ENCODE measurements around the gene SEZ6L2. TPM values are rescaled to one million over a fixed set of nuclear protein-coding genes. Genes with fewer than 3 reads are reported as not detected.

The SEZ6L2 gene
- total RNA-seq, 4 donors from 2014 or later = 0.22 to 2.8 (median 1.1) TPM; not detected in 1

DNA sequence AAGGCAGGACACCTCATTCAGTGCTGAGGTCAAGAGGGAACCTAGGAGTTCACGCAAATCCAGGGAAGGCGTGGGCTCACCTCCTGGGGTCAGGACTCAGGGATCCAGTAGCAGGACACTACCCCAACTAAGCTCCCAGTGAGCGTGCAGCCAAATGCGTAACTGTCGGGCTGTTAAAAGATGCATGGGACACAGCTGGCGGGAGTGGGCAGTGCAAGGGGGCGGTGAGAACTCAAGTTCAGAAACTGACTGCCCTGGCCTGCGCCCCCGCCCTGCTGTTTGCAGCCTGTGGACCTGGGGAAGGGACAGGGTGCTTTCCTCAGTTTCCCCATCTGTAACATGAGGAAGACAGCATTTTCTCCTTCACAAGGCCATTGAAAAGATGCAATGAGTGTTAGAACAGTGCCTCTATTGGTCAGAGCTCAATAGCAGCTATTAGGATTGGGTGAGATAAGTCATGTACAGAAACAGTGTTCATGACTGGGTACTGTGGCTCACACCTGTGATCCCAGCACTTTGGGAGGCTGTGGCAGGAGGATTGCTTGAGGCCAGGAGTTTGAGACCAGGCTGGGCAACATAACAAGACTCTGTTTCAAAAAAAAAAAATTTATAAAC, 56.5 kb downstream of the SEZ6L2 start:
- no peak overlapping the region for H3K27ac ChIP-seq
- TF ChIP-seq, protein P1, sequence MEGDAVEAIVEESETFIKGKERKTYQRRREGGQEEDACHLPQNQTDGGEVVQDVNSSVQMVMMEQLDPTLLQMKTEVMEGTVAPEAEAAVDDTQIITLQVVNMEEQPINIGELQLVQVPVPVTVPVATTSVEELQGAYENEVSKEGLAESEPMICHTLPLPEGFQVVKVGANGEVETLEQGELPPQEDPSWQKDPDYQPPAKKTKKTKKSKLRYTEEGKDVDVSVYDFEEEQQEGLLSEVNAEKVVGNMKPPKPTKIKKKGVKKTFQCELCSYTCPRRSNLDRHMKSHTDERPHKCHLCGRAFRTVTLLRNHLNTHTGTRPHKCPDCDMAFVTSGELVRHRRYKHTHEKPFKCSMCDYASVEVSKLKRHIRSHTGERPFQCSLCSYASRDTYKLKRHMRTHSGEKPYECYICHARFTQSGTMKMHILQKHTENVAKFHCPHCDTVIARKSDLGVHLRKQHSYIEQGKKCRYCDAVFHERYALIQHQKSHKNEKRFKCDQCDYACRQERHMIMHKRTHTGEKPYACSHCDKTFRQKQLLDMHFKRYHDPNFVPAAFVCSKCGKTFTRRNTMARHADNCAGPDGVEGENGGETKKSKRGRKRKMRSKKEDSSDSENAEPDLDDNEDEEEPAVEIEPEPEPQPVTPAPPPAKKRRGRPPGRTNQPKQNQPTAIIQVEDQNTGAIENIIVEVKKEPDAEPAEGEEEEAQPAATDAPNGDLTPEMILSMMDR (IDR thresholded peaks at IDR 0.05) = no peak
- no peak for TF ChIP-seq POLR2A (IDR thresholded peaks at IDR 0.05)
- no peak for DNase-seq
- no peak overlapping the region for H3K4me3 ChIP-seq
- no peaks in the 10 kb centered on the region for H3K9me3 ChIP-seq
- 89 to 98% methylated on average over 8 to 9 of the region's 9 CpGs for WGBS, 2 donors
- peaks cover 50 to 99% (median 68%) of the 10 kb centered on the region in 3 donors for H3K36me3 ChIP-seq
- H3K27me3 ChIP-seq = no peaks in the 10 kb centered on the region
- H3K4me1 ChIP-seq = no peaks in the 10 kb centered on the region
- intact Hi-C loops (cut with DNase I) = no loop called here

DNA sequence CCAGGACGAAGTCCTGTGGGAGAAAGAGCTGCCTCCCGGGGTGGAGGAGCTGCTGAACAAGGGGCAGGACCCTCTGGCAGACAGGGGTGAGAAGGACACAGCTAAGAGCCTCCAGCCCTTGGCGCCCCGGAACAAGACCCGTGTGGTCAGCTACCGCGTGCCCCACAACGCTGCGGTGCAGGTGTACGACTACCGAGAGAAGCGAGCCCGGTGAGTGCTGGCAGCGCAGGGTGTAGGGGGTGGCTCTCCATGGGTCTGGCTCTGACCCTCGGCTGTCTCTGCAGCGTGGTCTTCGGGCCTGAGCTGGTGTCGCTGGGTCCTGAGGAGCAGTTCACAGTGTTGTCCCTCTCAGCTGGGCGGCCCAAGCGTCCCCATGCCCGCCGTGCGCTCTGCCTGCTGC, 57.7 kb downstream of the SEZ6L2 start:
- intact Hi-C loops (cut with DNase I) = no loop called here
- WGBS, 2 donors = 90 to 100% methylated on average over 4 to 16 of the region's 23 CpGs
- no peaks in the 10 kb centered on the region for H3K27me3 ChIP-seq
- no peaks in the 10 kb centered on the region for H3K4me1 ChIP-seq
- no peak overlapping the region for H3K27ac ChIP-seq
- TF ChIP-seq, protein P1 (IDR thresholded peaks at IDR 0.05) = no peak
- no peak for TF ChIP-seq POLR2A (IDR thresholded peaks at IDR 0.05)
- H3K9me3 ChIP-seq = no peaks in the 10 kb centered on the region
- DNase-seq = no peak
- H3K4me3 ChIP-seq = no peak overlapping the region
- H3K36me3 ChIP-seq = peaks cover 38 to 99% (median 63%) of the 10 kb centered on the region in 3 donors

DNA sequence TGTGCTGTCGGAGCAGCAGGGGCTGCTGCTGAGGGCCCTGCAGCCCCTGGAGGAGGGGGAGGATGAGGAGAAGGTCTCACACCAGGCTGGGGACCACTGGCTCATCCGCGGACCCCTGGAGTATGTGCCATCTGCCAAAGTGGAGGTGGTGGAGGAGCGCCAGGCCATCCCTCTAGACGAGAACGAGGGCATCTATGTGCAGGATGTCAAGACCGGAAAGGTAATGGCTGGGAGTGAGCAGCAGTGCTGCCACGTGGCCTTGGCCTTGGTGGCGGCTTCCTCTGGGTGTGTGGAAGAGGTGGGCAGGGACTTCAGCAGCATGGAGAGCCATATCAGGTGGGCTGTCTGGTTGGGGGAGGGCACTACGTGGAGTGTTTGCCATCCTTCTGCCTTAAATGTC, 59.1 kb downstream of the SEZ6L2 start:
- intact Hi-C loops (cut with DNase I) = no loop called here
- H3K27me3 ChIP-seq = no peaks in the 10 kb centered on the region
- no peaks in the 10 kb centered on the region for H3K9me3 ChIP-seq
- no peak for DNase-seq
- no peak overlapping the region for H3K27ac ChIP-seq
- whole genome bisulfite sequencing, 2 donors = 88% methylated on average over 9 of the region's 10 CpGs; no CpG with 5 or more reads in 1 of the 2 donors
- H3K4me1 ChIP-seq = no peaks in the 10 kb centered on the region
- TF ChIP-seq POLR2A (IDR thresholded peaks at IDR 0.05) = no peak
- TF ChIP-seq, protein P1 (IDR thresholded peaks at IDR 0.05) = no peak
- no peak overlapping the region for H3K4me3 ChIP-seq
- H3K36me3 ChIP-seq = peaks cover 35 to 99% (median 63%) of the 10 kb centered on the region in 3 donors

DNA sequence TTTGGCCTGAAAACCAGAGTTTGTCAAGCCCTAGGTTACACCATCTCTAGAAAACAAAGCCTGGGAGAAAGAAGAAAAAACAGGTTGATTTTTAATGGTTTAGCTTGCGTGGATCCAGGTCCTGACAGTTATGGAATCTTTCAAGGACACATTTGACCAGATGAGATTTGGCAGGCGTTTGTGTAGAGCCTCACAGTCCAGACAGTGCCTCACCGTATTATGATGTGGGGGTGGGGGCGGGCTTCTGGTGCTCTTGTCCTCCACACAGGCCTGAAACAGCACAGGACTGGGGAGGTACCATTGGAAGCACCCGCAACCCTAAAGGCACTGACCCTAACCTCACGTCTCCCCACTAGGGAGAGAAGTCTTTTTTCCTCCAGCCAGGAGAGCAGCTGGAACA, 59.5 kb downstream of the SEZ6L2 start:
- peaks cover 38 to 99% (median 63%) of the 10 kb centered on the region in 3 donors for H3K36me3 ChIP-seq
- no peaks in the 10 kb centered on the region for H3K4me1 ChIP-seq
- H3K27ac ChIP-seq = no peak overlapping the region
- 82 to 87% methylated on average over 2 to 4 of the region's 6 CpGs for WGBS, 2 donors
- no peaks in the 10 kb centered on the region for H3K9me3 ChIP-seq
- DNase-seq = no peak
- TF ChIP-seq, protein P1 (IDR thresholded peaks at IDR 0.05) = no peak
- no peak for TF ChIP-seq POLR2A (IDR thresholded peaks at IDR 0.05)
- no peak overlapping the region for H3K4me3 ChIP-seq
- no peaks in the 10 kb centered on the region for H3K27me3 ChIP-seq
- intact Hi-C loops (cut with DNase I) = no loop called here

DNA sequence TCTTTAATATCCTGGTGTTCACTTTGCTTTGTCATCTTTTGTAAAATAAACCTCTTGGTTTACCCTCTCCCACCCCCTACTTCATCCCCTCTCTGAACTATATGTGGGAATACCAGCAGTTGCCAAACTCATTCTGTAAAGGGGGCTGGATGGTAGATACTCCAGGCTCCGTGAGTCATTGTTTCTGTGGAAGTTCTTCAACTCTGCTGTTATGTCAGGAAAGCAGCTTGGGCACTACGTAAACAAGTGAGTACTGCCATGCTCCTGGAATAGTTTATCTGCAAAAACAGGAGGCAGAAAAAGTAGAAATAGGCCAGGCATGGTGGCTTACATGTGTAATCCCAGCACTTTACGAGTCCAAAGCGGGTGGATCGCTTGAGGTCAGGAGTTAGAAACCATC, 61.5 kb downstream of the SEZ6L2 start:
- no peak overlapping the region for H3K27ac ChIP-seq
- intact Hi-C loops (cut with DNase I) = no loop called here
- no peaks in the 10 kb centered on the region for H3K9me3 ChIP-seq
- TF ChIP-seq POLR2A (IDR thresholded peaks at IDR 0.05) = no peak
- TF ChIP-seq, protein P1 (IDR thresholded peaks at IDR 0.05) = no peak
- 96 to 99% methylated on average over 5 of the region's 5 CpGs for whole genome bisulfite sequencing, 2 donors
- H3K27me3 ChIP-seq = no peaks in the 10 kb centered on the region
- no peaks in the 10 kb centered on the region for H3K4me1 ChIP-seq
- H3K36me3 ChIP-seq = peaks cover 38 to 100% (median 72%) of the 10 kb centered on the region in 3 donors
- no peak for DNase-seq
- H3K4me3 ChIP-seq = no peak overlapping the region
